A549 (cell line): ENCODE results near the gene TBL1XR1.

ENCODE experiments used
- MAX ChIP-seq: IDR thresholded peaks from 2 replicates; pipeline ENCODE4 v1.6.1; 2012
- RARB ChIP-seq: fragments of 250-450 bp; sonication (Bioruptor Pico); IDR thresholded peaks from 2 replicates; pipeline ENCODE4 v1.8.0; 2021; ENCODE audit warnings: mild to moderate bottlenecking, moderate library complexity
- TF ChIP-seq, protein P1 (sequence below): fragments of >200 bp; sonication (Bioruptor Twin); formaldehyde crosslinking; IDR thresholded peaks from 3 replicates; pipeline ENCODE4 v1.5.1; 2016

GRCh38 chr3:177053107-177053506 lies 144.2 kb downstream of the TBL1XR1 start:
- TF ChIP-seq, protein P1, sequence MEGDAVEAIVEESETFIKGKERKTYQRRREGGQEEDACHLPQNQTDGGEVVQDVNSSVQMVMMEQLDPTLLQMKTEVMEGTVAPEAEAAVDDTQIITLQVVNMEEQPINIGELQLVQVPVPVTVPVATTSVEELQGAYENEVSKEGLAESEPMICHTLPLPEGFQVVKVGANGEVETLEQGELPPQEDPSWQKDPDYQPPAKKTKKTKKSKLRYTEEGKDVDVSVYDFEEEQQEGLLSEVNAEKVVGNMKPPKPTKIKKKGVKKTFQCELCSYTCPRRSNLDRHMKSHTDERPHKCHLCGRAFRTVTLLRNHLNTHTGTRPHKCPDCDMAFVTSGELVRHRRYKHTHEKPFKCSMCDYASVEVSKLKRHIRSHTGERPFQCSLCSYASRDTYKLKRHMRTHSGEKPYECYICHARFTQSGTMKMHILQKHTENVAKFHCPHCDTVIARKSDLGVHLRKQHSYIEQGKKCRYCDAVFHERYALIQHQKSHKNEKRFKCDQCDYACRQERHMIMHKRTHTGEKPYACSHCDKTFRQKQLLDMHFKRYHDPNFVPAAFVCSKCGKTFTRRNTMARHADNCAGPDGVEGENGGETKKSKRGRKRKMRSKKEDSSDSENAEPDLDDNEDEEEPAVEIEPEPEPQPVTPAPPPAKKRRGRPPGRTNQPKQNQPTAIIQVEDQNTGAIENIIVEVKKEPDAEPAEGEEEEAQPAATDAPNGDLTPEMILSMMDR = no peak
- TF ChIP-seq MAX (no peak), RARB (CRISPR knock-in tag) (no peak)
